Activated CD8-positive, alpha-beta memory T cell treated with anti-CD3 and anti-CD28 coated beads, Interleukin-2, amount 10 ng/mL, durations not matched to agents 7 days and 5 days (primary cell): Measurements from ENCODE around the gene KRT31. TPM values are rescaled to one million over a fixed set of nuclear protein-coding genes. Genes with fewer than 3 reads are reported as not detected.
"Not testable (repeated sequence)": the region's sequence is repeated elsewhere in the genome, so short reads cannot be mapped to it uniquely, and the experiment has no call there.

ENCODE experiments used
- ATAC-seq: fragments of 150-1000 bp; cut with Tn5 transposase; one replicate; pipeline ENCODE4 v1.10.0; 2021; ENCODE audit warnings: moderate library complexity
- CTCF ChIA-PET: fragments of 350-600 bp; sonication (Branson Sonifier 250); formaldehyde crosslinking; loops from one replicate; lab custom pipeline; 2021; ENCODE audit warnings: antibody characterized with exemption; lab: Charles Lee
- DNase-seq: peaks from one replicate; pipeline ENCODE4 v3.0.0-alpha.2; 2020
- H3K27ac Mint-ChIP-seq: one replicate; pipeline ENCODE4 v1.8.0; 2021; ENCODE audit warnings: mild to moderate bottlenecking, mixed read lengths
- H3K27me3 Mint-ChIP-seq: one replicate; pipeline ENCODE4 v1.8.0; 2021; ENCODE audit warnings: mixed read lengths
- H3K36me3 Mint-ChIP-seq: one replicate; pipeline ENCODE4 v1.8.0; 2021; ENCODE audit warnings: mild to moderate bottlenecking, mixed read lengths
- H3K4me1 Mint-ChIP-seq: one replicate; pipeline ENCODE4 v1.8.0; 2021; ENCODE audit warnings: mixed read lengths
- H3K4me3 Mint-ChIP-seq: one replicate; pipeline ENCODE4 v1.8.0; 2021; ENCODE audit warnings: mild to moderate bottlenecking, moderate library complexity, mixed read lengths
- H3K9me3 Mint-ChIP-seq: one replicate; pipeline ENCODE4 v1.8.0; 2022; ENCODE audit warnings: low read depth, mixed read lengths
- total RNA-seq, 2 experiments: library from RNA; stranded (reverse); gene quantifications; one replicate each; pipeline ENCODE4 v1.2.3, GENCODE V29; 2021

KRT31 gene
- total RNA-seq, 2 experiments from 2014 or later = not detected

DNA sequence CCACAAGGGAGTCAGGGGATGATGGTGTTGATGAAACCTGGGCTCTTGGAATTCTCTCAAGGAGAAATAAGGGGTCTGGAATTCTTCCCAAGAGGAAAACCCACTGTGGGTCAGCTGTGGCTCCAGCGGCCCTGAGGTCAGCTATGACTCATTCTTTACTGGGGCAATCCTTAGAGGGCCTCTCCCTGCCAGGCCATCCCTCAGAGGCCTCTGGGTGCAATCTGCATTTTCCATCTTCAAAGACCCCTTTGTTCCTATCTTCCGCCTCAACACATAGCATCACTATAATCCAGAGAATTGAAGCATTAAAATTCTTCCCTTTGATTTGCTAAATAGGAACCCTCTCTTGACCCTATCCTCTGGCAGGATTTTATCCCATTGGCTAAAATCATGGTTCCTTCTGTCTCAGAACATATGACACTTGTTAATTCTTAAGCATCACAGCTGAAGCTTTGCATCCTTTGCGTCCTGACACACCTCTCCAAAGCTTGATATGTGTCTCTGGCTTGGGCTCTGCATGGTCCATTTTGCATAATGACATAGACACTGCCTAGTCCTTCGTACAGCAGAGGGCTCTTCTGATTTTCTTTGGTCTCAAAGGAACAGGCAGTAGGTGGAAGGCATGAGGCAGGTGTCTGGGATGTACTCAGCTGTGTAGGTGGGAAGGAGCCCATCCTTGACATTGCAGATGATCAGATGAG lies 31.3 kb upstream of the KRT31 start:
- DNase-seq = no peak
- H3K4me1 Mint-ChIP-seq = no peaks in the 10 kb centered on the region
- no peak overlapping the region for H3K27ac Mint-ChIP-seq
- H3K27me3 Mint-ChIP-seq = peaks cover 10% of the 10 kb centered on the region
- H3K36me3 Mint-ChIP-seq = no peaks in the 10 kb centered on the region
- CTCF ChIA-PET = no interaction called here
- no peak overlapping the region for H3K4me3 Mint-ChIP-seq
- H3K9me3 Mint-ChIP-seq = no peaks in the 10 kb centered on the region
- ATAC-seq = no peak

- CTCF ChIA-PET = no interaction called here
- Mint-ChIP-seq H3K27me3 (peaks cover 4% of the 10 kb centered on the region), H3K4me3 (no peak within 1 kb of the TSS), H3K9me3 (no peaks in the 10 kb centered on the region), H3K4me1 (no peaks in the 10 kb centered on the region), H3K27ac (no peak within 1 kb of the TSS), H3K36me3 (no peaks in the 10 kb centered on the region)
- no peak for ATAC-seq
- DNase-seq = no peak
These were observed 26.8 kb upstream of the KRT31 start, which contains the start of gene KRT37 for GRCh38 chr17:41424111-41424635. KRT37 (minus strand) TSS chr17:41424585; CDS start chr17:41424523, 62 bp downstream.

DNA sequence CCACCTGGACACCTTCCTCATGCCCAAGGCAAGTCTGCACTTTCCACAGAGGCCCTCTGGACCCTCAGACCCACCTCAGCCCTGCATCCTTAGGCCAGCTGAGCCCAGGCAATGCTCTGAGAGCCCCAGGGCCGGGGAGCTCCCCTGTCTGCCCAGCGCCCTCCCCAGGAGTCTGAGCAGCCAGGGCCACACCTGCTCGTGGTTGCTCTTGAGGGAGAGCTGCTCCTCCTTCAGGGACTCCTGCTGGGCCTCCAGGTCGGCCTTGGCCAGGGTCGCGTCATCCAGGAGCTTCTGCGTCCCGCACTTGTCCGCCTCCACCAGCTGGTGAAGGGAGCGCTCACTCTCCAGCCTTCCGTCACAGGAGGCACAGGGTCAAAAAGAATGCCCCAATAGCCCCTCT lies 25.2 kb upstream of the KRT31 start:
- H3K27ac Mint-ChIP-seq, ATAC-seq, H3K4me3 Mint-ChIP-seq, H3K27me3 Mint-ChIP-seq, H3K36me3 Mint-ChIP-seq, H3K4me1 Mint-ChIP-seq, DNase-seq, H3K9me3 Mint-ChIP-seq: not testable (repeated sequence)
- CTCF ChIA-PET = interaction anchor here (0.6 kb wide), 1 partner anchor 12 kb away, joined by 4 read pairs; no protein-coding TSS in a partner anchor

GRCh38 chr17:41421617-41422016 lies 24.2 kb upstream of the KRT31 start:
- H3K4me3 Mint-ChIP-seq = no peak overlapping the region
- H3K27me3 Mint-ChIP-seq = no peaks in the 10 kb centered on the region
- H3K27ac Mint-ChIP-seq = no peak overlapping the region
- H3K4me1 Mint-ChIP-seq = no peaks in the 10 kb centered on the region
- ATAC-seq (no peak), DNase-seq (no peak)
- no peaks in the 10 kb centered on the region for H3K9me3 Mint-ChIP-seq
- no peaks in the 10 kb centered on the region for H3K36me3 Mint-ChIP-seq
- CTCF ChIA-PET = no interaction called here

DNA sequence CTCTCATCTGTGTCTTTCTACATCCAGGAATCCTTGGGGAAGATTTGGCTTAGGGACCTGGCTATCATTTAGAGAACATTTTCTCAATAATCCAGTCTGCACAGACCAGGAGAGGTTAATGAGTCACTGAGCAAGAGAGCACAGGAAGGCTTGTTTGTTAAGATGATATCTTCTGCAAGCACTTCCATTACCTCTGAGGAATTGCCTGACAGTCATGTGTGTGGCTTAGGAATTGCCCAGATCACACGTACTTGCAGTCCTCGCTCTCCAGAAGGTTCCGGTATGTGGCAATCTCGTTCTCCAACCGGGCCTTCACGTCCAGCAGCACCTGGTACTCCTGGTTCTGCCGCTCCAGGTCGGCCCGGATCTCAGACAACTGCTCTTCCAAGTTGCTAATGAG lies 23.7 kb upstream of the KRT31 start:
- Mint-ChIP-seq H3K36me3 (no peaks in the 10 kb centered on the region), H3K4me3 (no peak overlapping the region), H3K4me1 (no peaks in the 10 kb centered on the region), H3K27me3 (no peaks in the 10 kb centered on the region), H3K9me3 (no peaks in the 10 kb centered on the region), H3K27ac (no peak overlapping the region)
- CTCF ChIA-PET = no interaction called here
- no peak for ATAC-seq
- no peak for DNase-seq

- CTCF ChIA-PET = no interaction called here
- Mint-ChIP-seq H3K4me1 (no peaks in the 10 kb centered on the region), H3K36me3 (no peaks in the 10 kb centered on the region), H3K9me3 (no peaks in the 10 kb centered on the region), H3K27me3 (no peaks in the 10 kb centered on the region), H3K27ac (no peak overlapping the region), H3K4me3 (no peak overlapping the region)
- ATAC-seq = no peak
- DNase-seq = no peak
These were observed 22.7 kb upstream of the KRT31 start for GRCh38 chr17:41420134-41420533.

DNA sequence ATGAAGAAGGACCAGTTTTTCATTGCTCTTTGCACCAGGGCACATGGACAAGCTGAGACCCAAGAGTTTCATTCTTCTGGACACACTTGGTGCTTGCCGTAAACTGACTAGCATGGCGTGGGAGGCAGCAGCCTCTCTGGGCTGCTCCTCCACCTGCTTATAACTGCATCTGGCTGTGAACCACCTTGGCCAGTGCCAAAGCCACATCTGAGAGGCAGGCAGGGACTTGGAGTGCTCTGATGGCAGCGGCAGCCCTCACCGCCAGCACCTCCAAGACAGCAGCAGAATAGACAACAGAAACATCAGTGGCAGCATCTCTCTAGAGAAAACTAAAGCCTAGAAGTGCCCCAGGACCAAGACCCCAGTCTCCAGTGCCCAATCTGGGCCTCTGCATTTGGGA lies 22.3 kb upstream of the KRT31 start:
- Mint-ChIP-seq H3K9me3 (no peaks in the 10 kb centered on the region), H3K4me1 (no peaks in the 10 kb centered on the region), H3K36me3 (no peaks in the 10 kb centered on the region), H3K4me3 (no peak overlapping the region), H3K27ac (no peak overlapping the region), H3K27me3 (no peaks in the 10 kb centered on the region)
- CTCF ChIA-PET = no interaction called here
- DNase-seq (no peak), ATAC-seq (no peak)

GRCh38 chr17:41418116-41418860 lies 20.9 kb upstream of the KRT31 start:
- no peak for DNase-seq
- no peak for ATAC-seq
- Mint-ChIP-seq H3K36me3 (no peaks in the 10 kb centered on the region), H3K4me3 (no peak overlapping the region), H3K27ac (no peak overlapping the region), H3K27me3 (no peaks in the 10 kb centered on the region), H3K4me1 (no peaks in the 10 kb centered on the region), H3K9me3 (no peaks in the 10 kb centered on the region)
- CTCF ChIA-PET = interaction anchor here (1.2 to 1.5 kb wide), 2 partner anchors 110 to 131 kb away, joined by 3 to 4 read pairs; partner anchors contain the start of gene KRT19

DNA sequence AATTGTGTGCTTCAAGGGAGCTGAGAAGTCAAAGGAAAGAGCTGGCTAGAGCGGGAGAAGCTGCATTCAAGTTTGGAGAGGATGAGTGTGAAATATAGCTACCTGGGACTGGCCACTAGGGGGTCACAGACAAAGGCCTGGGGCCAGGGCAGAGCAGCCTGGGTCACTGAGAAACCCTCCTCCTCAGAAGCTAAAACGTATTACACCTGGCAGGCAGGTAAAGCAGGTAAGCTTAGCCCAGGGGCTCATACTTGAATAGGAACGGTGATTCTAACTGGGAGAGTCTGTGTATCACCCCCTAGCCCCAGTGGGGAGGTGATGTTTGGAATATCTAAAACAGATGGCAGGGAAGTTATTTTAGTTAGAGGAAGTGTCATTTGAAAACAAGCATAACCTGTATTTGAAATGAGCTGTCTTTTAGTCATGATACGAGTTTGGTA lies 20.2 kb upstream of the KRT31 start:
- ATAC-seq (no peak), DNase-seq (no peak)
- Mint-ChIP-seq H3K36me3 (no peaks in the 10 kb centered on the region), H3K4me3 (no peak overlapping the region), H3K4me1 (no peaks in the 10 kb centered on the region), H3K27me3 (no peaks in the 10 kb centered on the region), H3K27ac (no peak overlapping the region), H3K9me3 (no peaks in the 10 kb centered on the region)
- CTCF ChIA-PET = interaction anchor here (1.2 to 1.6 kb wide), 3 partner anchors 110 to 245 kb away, joined by 3 to 4 read pairs (median 3); partner anchors contain the start of gene KRT19

DNA sequence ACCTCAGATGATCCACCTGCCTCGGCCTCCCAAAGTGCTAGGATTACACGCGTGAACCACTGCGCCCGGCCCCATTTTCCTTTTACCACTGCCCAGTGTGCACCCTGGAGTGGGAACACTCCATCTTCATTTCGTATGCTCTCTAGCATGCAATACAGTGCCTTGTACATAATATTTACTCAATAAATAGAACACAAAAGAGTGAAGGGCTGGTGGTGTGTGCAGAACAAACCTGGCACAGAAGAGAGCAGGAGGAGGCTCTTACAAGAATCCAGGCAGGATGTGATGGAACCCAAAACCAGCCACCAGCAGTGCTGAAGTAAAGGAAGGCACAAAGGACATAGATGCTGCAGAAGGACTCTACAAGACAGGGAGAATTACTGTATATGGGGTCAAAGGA lies 19.7 kb upstream of the KRT31 start:
- DNase-seq = no peak

GRCh38 chr17:41416479-41416878 lies 19.1 kb upstream of the KRT31 start:
- no peaks in the 10 kb centered on the region for H3K36me3 Mint-ChIP-seq
- H3K4me3 Mint-ChIP-seq = no peak overlapping the region
- CTCF ChIA-PET = interaction anchor here (1.6 kb wide), 1 partner anchor 246 kb away, joined by 3 read pairs; no protein-coding TSS in a partner anchor
- no peak overlapping the region for H3K27ac Mint-ChIP-seq
- no peaks in the 10 kb centered on the region for H3K9me3 Mint-ChIP-seq
- ATAC-seq (no peak), DNase-seq (no peak)
- H3K4me1 Mint-ChIP-seq = no peaks in the 10 kb centered on the region
- peaks cover 2% of the 10 kb centered on the region for H3K27me3 Mint-ChIP-seq

More for the DNA sequence above, 19.7 kb upstream of the KRT31 start:
- no peak overlapping the region for H3K27ac Mint-ChIP-seq
- no peaks in the 10 kb centered on the region for H3K36me3 Mint-ChIP-seq
- no peak for ATAC-seq
- no peaks in the 10 kb centered on the region for H3K4me1 Mint-ChIP-seq
- H3K4me3 Mint-ChIP-seq = no peak overlapping the region
- H3K27me3 Mint-ChIP-seq = no peaks in the 10 kb centered on the region
- CTCF ChIA-PET = interaction anchor here (1.5 to 1.6 kb wide), 2 partner anchors 132 to 246 kb away, joined by 3 to 4 read pairs; no protein-coding TSS in a partner anchor
- no peaks in the 10 kb centered on the region for H3K9me3 Mint-ChIP-seq

DNA sequence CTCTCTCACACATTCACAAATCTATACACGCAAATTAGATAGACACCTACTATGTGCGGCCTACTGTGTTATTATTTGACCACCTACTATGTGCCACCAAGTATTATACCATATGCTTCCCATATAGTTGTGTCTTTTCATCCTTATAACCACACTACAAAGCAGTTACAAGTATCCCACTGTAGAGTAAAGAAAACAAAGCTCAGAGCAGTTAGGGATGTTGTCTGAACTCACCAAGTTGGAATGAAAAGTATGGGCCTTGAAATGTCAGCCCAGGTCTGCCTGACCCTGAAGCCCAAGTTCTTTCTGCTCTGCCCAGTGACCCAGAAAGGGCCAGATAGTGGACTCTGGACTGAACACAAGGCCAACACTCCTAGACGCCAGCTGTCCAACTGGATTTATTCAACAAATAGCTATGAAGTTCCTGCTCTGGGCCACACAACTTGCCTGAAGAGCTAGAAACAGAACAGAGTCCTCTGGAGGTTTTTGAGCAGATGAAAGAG lies 18.5 kb upstream of the KRT31 start:
- no peak for DNase-seq
- no peak for ATAC-seq
- CTCF ChIA-PET = interaction anchor here (0.9 to 1.6 kb wide), 2 partner anchors 232 to 247 kb away, joined by 3 read pairs; no protein-coding TSS in a partner anchor
- Mint-ChIP-seq H3K9me3 (no peaks in the 10 kb centered on the region), H3K27me3 (peaks cover 2% of the 10 kb centered on the region), H3K4me1 (no peaks in the 10 kb centered on the region), H3K4me3 (no peak overlapping the region), H3K36me3 (no peaks in the 10 kb centered on the region), H3K27ac (no peak overlapping the region)

DNA sequence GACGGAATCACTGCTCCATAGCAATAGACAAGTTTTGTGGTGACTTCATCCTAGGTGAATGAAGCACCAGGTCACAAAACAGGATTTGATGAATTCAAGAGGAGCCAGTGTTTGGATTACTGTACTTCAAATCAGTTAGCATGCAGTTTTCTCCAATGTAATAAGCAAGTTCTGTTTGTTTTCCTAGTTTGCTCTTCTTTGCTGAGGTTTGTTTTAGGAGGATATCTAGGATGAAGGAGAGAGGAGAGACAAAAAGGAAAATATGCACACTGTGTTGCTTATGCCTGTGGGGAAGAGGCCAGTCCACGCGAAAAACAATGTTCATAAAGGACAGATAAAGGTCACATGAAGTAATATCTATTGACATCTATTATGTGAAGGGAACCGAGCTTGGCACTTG lies 18.0 kb upstream of the KRT31 start:
- no peaks in the 10 kb centered on the region for H3K4me1 Mint-ChIP-seq
- ATAC-seq (no peak), DNase-seq (no peak)
- no peaks in the 10 kb centered on the region for H3K9me3 Mint-ChIP-seq
- H3K27ac Mint-ChIP-seq = no peak overlapping the region
- peaks cover 2% of the 10 kb centered on the region for H3K27me3 Mint-ChIP-seq
- CTCF ChIA-PET = interaction anchor here (0.9 kb wide), 1 partner anchor 233 kb away, joined by 3 read pairs; no protein-coding TSS in a partner anchor
- H3K4me3 Mint-ChIP-seq = no peak overlapping the region
- no peaks in the 10 kb centered on the region for H3K36me3 Mint-ChIP-seq
